ENCODE results near the gene SLC9A4.

Gene SLC9A4

DNA sequence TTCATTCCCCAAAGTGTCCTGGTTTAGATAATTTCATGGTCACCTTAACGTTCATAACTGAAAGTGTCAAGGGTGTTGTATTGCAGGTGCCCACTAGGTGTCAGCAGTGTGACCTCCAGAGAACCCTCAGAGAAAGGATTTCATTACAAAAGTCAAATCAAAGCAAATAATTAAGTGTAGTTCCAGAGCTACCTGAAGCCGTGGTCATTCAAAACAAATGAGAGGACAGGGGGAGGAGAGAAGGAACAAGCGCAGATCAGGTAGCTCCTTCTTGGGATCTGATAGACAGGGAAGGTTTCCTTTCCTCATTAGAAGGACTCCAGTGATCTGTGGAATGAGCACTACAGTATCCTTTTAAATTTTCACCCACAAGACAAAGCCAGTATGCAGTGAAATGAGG is at the start of gene SLC9A4:
TSS of gene SLC9A4 (plus strand) at position 207 of the 400 bp plus-strand sequence. CDS start 534 bp downstream, outside the sequence.
- FAIRE-seq: no peak

GRCh38 chr2:102423368-102423767 is 49.7 kb upstream of the SLC9A4 start:
- TF ChIP-seq, protein P1, sequence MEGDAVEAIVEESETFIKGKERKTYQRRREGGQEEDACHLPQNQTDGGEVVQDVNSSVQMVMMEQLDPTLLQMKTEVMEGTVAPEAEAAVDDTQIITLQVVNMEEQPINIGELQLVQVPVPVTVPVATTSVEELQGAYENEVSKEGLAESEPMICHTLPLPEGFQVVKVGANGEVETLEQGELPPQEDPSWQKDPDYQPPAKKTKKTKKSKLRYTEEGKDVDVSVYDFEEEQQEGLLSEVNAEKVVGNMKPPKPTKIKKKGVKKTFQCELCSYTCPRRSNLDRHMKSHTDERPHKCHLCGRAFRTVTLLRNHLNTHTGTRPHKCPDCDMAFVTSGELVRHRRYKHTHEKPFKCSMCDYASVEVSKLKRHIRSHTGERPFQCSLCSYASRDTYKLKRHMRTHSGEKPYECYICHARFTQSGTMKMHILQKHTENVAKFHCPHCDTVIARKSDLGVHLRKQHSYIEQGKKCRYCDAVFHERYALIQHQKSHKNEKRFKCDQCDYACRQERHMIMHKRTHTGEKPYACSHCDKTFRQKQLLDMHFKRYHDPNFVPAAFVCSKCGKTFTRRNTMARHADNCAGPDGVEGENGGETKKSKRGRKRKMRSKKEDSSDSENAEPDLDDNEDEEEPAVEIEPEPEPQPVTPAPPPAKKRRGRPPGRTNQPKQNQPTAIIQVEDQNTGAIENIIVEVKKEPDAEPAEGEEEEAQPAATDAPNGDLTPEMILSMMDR (IDR thresholded peaks at IDR 0.05; ENCODE audit: insufficient read depth, missing control alignments): no peak

More for the DNA sequence above, at the start of gene SLC9A4:
- TF ChIP-seq, protein P1 (IDR thresholded peaks at IDR 0.05; ENCODE audit: insufficient read depth, missing control alignments): peak; percentile 80
- no peak for DNase-seq (ENCODE audit: insufficient read length, low spot score)

GRCh38 chr2:102424754-102425153 is 48.3 kb upstream of the SLC9A4 start:
- TF ChIP-seq, protein P1 (IDR thresholded peaks at IDR 0.05; ENCODE audit: insufficient read depth, missing control alignments): no peak
- no peak for DNase-seq (ENCODE audit: insufficient read length, low spot score)
- no peak for FAIRE-seq

More at GRCh38 chr2:102423368-102423767, 49.7 kb upstream of the SLC9A4 start:
- no peak for DNase-seq (ENCODE audit: insufficient read length, low spot score)
- FAIRE-seq: no peak

GRCh38 chr2:102425441-102426132 is 47.4 kb upstream of the SLC9A4 start:
- DNase-seq (ENCODE audit: insufficient read length, low spot score): no peak
- no peak for FAIRE-seq
- TF ChIP-seq, protein P1 (IDR thresholded peaks at IDR 0.05; ENCODE audit: insufficient read depth, missing control alignments): no peak

- FAIRE-seq (no peak), DNase-seq (ENCODE audit: insufficient read length, low spot score) (no peak)
- TF ChIP-seq, protein P1 (IDR thresholded peaks at IDR 0.05; ENCODE audit: insufficient read depth, missing control alignments): no peak
Observed at GRCh38 chr2:102427249-102427648, 45.8 kb upstream of the SLC9A4 start.

DNA sequence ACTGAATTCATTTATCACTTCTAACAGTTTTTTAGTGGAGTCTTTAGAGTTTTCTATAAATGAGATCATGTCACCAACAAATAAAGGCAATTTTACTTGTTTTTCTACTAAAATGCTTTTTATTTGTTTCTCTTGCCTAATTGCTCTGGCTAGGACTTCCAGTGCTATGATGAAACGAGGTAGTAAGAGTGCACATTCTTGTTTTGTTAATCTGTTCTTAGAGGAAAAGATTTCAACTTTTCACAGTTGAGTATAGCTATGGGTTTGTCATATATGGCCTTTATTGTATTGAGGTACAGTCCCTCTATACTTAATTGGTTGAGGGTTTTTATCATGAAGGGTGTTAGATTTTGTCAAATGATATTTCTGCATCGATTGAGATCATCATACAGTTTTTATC is 44.5 kb upstream of the SLC9A4 start:
- FAIRE-seq (no peak), DNase-seq (ENCODE audit: insufficient read length, low spot score) (no peak)
- TF ChIP-seq, protein P1 (IDR thresholded peaks at IDR 0.05; ENCODE audit: insufficient read depth, missing control alignments): no peak

DNA sequence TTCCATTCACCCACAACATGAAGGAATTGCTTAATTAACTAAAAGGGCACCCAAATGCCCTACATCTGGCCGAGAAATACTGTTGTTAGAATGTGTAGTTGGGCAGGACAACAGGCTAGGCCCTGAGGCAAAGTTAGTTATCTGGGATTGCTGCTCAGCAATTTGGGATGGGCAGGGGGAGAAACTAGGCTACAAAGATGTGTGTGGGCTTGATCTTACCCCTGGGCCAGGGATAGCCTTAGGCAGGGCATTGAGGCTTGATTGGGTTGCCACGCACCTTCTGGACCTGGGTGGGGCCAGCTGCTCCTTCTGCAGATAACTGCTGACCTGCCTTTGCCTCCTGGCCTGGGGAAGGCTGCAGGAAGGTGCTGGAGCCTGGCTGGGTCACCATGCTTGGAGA is 40.6 kb upstream of the SLC9A4 start:
- TF ChIP-seq, protein P1 (IDR thresholded peaks at IDR 0.05; ENCODE audit: insufficient read depth, missing control alignments): no peak
- DNase-seq (ENCODE audit: insufficient read length, low spot score) (no peak), FAIRE-seq (no peak)

Data from D721Med (cell line).